H9 (cell line): ENCODE data around the gene TRIM9. TPM values are rescaled to one million over a fixed set of nuclear protein-coding genes. Genes with fewer than 3 reads are reported as not detected.

Experiments
- DNase-seq: peaks from one replicate; pipeline ENCODE4 v3.0.0-alpha.2; 2017
- H2AFZ ChIP-seq: one replicate; pipeline ENCODE4 v1.6.1; 2013; ENCODE audit warnings: mild to moderate bottlenecking, low read length, control low read depth, moderate library complexity
- H2AK5ac ChIP-seq: 2 replicates; pipeline ENCODE4 v1.6.1; 2013; ENCODE audit warnings: low read length, control low read depth, mixed read lengths; ENCODE audit not compliant: insufficient read length
- H2BK120ac ChIP-seq: one replicate; pipeline ENCODE4 v1.6.1; 2013; ENCODE audit warnings: low read depth, mild to moderate bottlenecking, low read length, control low read depth, inconsistent platforms; ENCODE audit not compliant: poor library complexity, severe bottlenecking
- H2BK12ac ChIP-seq: 2 replicates; pipeline ENCODE4 v1.6.1; 2013; ENCODE audit warnings: low read length, control low read depth, mixed read lengths, low read depth; ENCODE audit not compliant: insufficient read length
- H2BK15ac ChIP-seq: 2 replicates; pipeline ENCODE4 v1.6.1; 2013; ENCODE audit warnings: low read depth, low read length, control low read depth
- H2BK20ac ChIP-seq: one replicate; pipeline ENCODE4 v1.6.1; 2013; ENCODE audit warnings: low read depth, mild to moderate bottlenecking, low read length, control low read depth, inconsistent platforms; ENCODE audit not compliant: poor library complexity, severe bottlenecking
- H2BK5ac ChIP-seq: 2 replicates; pipeline ENCODE4 v1.6.1; 2013; ENCODE audit warnings: low read length, control low read depth, mixed read lengths; ENCODE audit not compliant: insufficient read length
- H3K14ac ChIP-seq: 2 replicates; pipeline ENCODE4 v1.6.1; 2013; ENCODE audit warnings: low read length, control low read depth; ENCODE audit not compliant: insufficient read depth
- H3K18ac ChIP-seq: 2 replicates; pipeline ENCODE4 v1.6.1; 2013; ENCODE audit warnings: low read depth, mild to moderate bottlenecking, mixed read lengths, low read length, control low read depth; ENCODE audit not compliant: insufficient read length
- H3K23ac ChIP-seq: 2 replicates; pipeline ENCODE4 v1.6.1; 2013; ENCODE audit warnings: low read length, control low read depth, mixed read lengths, low read depth; ENCODE audit not compliant: insufficient read length
- H3K23me2 ChIP-seq: 2 replicates; pipeline ENCODE4 v1.6.1; 2013; ENCODE audit warnings: low read depth, mild to moderate bottlenecking, mixed read lengths, low read length, control low read depth; ENCODE audit not compliant: insufficient read length, poor library complexity, severe bottlenecking
- H3K27ac ChIP-seq: 2 replicates; pipeline ENCODE4 v1.5.1; 2013; ENCODE audit warnings: low read length, control low read depth, mixed read lengths, low read depth; ENCODE audit not compliant: insufficient read length
- H3K27me3 ChIP-seq: 2 replicates; pipeline ENCODE4 v1.6.1; 2013; ENCODE audit warnings: low read length, control low read depth, inconsistent platforms; ENCODE audit not compliant: insufficient read depth
- H3K4ac ChIP-seq: 2 replicates; pipeline ENCODE4 v1.6.1; 2013; ENCODE audit warnings: low read depth, mild to moderate bottlenecking, control low read depth, inconsistent platforms, low read length, moderate library complexity
- H3K4me1 ChIP-seq: 2 replicates; pipeline ENCODE4 v1.6.1; 2013; ENCODE audit warnings: low read length, control low read depth, inconsistent platforms; ENCODE audit not compliant: insufficient read depth
- H3K4me2 ChIP-seq: 2 replicates; pipeline ENCODE4 v1.6.1; 2013; ENCODE audit warnings: low read length, control low read depth, mixed read lengths; ENCODE audit not compliant: insufficient read length, insufficient read depth
- H3K56ac ChIP-seq: 2 replicates; pipeline ENCODE4 v1.6.1; 2013; ENCODE audit warnings: low read depth, mild to moderate bottlenecking, mixed read lengths, low read length, control low read depth; ENCODE audit not compliant: insufficient read length
- H3K79me1 ChIP-seq: 2 replicates; pipeline ENCODE4 v1.6.1; 2013; ENCODE audit warnings: low read depth, mild to moderate bottlenecking, moderate library complexity, low read length, control low read depth, inconsistent platforms; ENCODE audit not compliant: insufficient read depth, poor library complexity, severe bottlenecking
- H3K79me2 ChIP-seq: 2 replicates; pipeline ENCODE4 v1.6.1; 2013; ENCODE audit warnings: low read length, control low read depth, inconsistent platforms; ENCODE audit not compliant: insufficient read depth
- H3K9ac ChIP-seq: 2 replicates; pipeline ENCODE4 v1.6.1; 2013; ENCODE audit warnings: low read length, control low read depth, mixed read lengths; ENCODE audit not compliant: insufficient read length; ENCODE audit errors: extremely low read depth
- H3K9me3 ChIP-seq: one replicate; pipeline ENCODE4 v1.6.1; 2013; ENCODE audit warnings: low read depth, low read length, inconsistent platforms; ENCODE audit not compliant: control insufficient read depth
- H3T11ph ChIP-seq: one replicate; pipeline ENCODE4 v1.6.1; 2013; ENCODE audit warnings: mild to moderate bottlenecking, low read length, control low read depth, inconsistent platforms
- H4K20me1 ChIP-seq: one replicate; pipeline ENCODE4 v1.6.1; 2013; ENCODE audit not compliant: control insufficient read depth, insufficient read length, insufficient read depth
- H4K5ac ChIP-seq: 2 replicates; pipeline ENCODE4 v1.6.1; 2013; ENCODE audit warnings: low read depth, mild to moderate bottlenecking, mixed read lengths, low read length, control low read depth; ENCODE audit not compliant: insufficient read length
- H4K8ac ChIP-seq: replicated peaks from 2 replicates; pipeline ENCODE4 v1.6.1; 2013; ENCODE audit warnings: low read length, control low read depth, mixed read lengths, low read depth; ENCODE audit not compliant: insufficient read length
- H4K91ac ChIP-seq: 2 replicates; pipeline ENCODE4 v1.6.1; 2013; ENCODE audit warnings: low read depth, mild to moderate bottlenecking, moderate library complexity, mixed read lengths, low read length, control low read depth; ENCODE audit not compliant: insufficient read length
- H3K27ac Mint-ChIP-seq, 3 experiments: 2 replicates in 2 of 3; 3 replicates in 1 of 3; pipeline ENCODE4 v1.8.0; 2020 to 2021; ENCODE audit warnings: mixed read lengths in 3 of 3, mild to moderate bottlenecking in 1 of 3, moderate library complexity in 1 of 3
- H3K27me3 Mint-ChIP-seq: 2 replicates; pipeline ENCODE4 v1.8.0; 2021; ENCODE audit warnings: low read depth, mild to moderate bottlenecking, moderate library complexity, mixed read lengths
- H3K36me3 Mint-ChIP-seq, 3 experiments: 2 replicates in 2 of 3; 3 replicates in 1 of 3; pipeline ENCODE4 v1.8.0; 2020 to 2021; ENCODE audit warnings: low read depth in 3 of 3, mixed read lengths in 3 of 3; ENCODE audit not compliant: insufficient read depth in 1 of 3
- H3K4me1 Mint-ChIP-seq, 2 experiments: 2 replicates each; pipeline ENCODE4 v1.8.0; 2020; ENCODE audit warnings: mixed read lengths in 2 of 2
- H3K4me3 Mint-ChIP-seq, 2 experiments: 2 replicates in 1 of 2; 3 replicates in 1 of 2; pipeline ENCODE4 v1.8.0; 2020 to 2021; ENCODE audit warnings: mild to moderate bottlenecking in 2 of 2, mixed read lengths in 2 of 2, moderate library complexity in 1 of 2
- H3K9me3 Mint-ChIP-seq, 2 experiments: 2 replicates in 1 of 2; 3 replicates in 1 of 2; pipeline ENCODE4 v1.8.0; 2020; ENCODE audit warnings: mild to moderate bottlenecking in 2 of 2, mixed read lengths in 2 of 2, moderate library complexity in 1 of 2
- WGBS: extraction: QIAGEN DNeasy Blood & Tissue Kit; methylation state at CpG from one replicate; pipeline ENCODE4 v1.1.7; 2013; ENCODE audit warnings: missing lambda C conversion rate, low lambda C conversion rate, mixed read lengths; ENCODE audit not compliant: insufficient read length; ENCODE audit errors: extremely low coverage; 5-methylcytosine and 5-hydroxymethylcytosine counted together
- total RNA-seq: library from RNA; stranded (reverse); gene quantifications from 2 replicates; pipeline ENCODE4 v1.2.1, GENCODE V29; 2021
- TF ChIP-seq, protein P1 (sequence below): fragments of 200-600 bp; sonication (generic); conservative IDR thresholded peaks from 3 replicates; pipeline ENCODE4 v1.8.0; 2021; ENCODE audit warnings: antibody characterized with exemption, mild to moderate bottlenecking

The TRIM9 gene
- total RNA-seq, 1 experiment from 2014 or later = 0.98 TPM

DNA sequence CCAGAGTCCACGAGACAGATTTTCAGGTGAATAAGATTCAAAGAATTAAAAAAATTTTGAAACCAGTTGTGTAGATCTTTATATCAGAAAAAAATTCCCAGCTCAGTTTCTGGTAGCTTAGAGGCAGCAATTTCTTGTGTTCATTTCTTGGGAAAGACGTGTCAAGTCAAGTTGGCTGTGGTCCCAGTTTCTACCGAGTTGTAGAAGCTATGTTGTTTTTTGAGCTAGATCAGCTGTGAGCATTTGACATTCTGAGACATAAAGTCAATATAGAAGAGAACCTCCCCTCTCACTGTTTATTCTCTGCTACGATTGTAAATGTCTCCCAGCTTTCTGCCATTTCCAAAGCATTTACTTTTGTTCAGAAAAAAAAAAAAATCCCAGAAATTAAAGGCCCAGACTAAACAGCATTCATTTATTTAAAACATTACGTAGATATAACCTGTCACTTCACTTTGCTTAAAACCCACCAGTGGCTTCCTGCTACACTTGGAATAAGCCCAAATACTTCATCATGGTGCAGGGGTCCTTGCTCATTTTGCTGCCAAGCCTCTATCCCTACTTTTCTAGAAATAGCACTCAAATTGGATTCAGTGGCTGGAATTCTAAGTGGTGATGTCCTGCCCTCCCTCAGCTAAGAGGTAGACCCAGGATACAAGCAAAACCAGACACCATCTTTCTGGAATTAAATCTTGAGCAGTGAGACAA is 130.1 kb downstream of the TRIM9 start:
- Histone ChIP-seq H3K4me1 (no peaks in the 10 kb centered on the region), H4K91ac (no peak overlapping the region), H3K27me3 (no peaks in the 10 kb centered on the region), H3K4me2 (no peak overlapping the region), H3T11ph (no peak overlapping the region), H3K79me2 (no peaks in the 10 kb centered on the region), H4K8ac (no peak overlapping the region), H2AK5ac (no peak overlapping the region), H3K9me3 (no peaks in the 10 kb centered on the region), H3K79me1 (no peaks in the 10 kb centered on the region), H3K18ac (no peak overlapping the region), H4K20me1 (no peaks in the 10 kb centered on the region), H2BK12ac (no peak overlapping the region), H3K9ac (no peak overlapping the region), H3K23ac (no peak overlapping the region), H4K5ac (no peak overlapping the region), H2BK120ac (no peak overlapping the region), H2BK20ac (no peak overlapping the region), H2BK5ac (no peak overlapping the region), H2AFZ (no peak overlapping the region), H3K4ac (no peak overlapping the region), H2BK15ac (no peak overlapping the region), H3K27ac (no peak overlapping the region), H3K23me2 (no peaks in the 10 kb centered on the region), H3K56ac (no peak overlapping the region), H3K14ac (no peak overlapping the region)
- TF ChIP-seq, protein P1, sequence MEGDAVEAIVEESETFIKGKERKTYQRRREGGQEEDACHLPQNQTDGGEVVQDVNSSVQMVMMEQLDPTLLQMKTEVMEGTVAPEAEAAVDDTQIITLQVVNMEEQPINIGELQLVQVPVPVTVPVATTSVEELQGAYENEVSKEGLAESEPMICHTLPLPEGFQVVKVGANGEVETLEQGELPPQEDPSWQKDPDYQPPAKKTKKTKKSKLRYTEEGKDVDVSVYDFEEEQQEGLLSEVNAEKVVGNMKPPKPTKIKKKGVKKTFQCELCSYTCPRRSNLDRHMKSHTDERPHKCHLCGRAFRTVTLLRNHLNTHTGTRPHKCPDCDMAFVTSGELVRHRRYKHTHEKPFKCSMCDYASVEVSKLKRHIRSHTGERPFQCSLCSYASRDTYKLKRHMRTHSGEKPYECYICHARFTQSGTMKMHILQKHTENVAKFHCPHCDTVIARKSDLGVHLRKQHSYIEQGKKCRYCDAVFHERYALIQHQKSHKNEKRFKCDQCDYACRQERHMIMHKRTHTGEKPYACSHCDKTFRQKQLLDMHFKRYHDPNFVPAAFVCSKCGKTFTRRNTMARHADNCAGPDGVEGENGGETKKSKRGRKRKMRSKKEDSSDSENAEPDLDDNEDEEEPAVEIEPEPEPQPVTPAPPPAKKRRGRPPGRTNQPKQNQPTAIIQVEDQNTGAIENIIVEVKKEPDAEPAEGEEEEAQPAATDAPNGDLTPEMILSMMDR = no peak
- H3K36me3 Mint-ChIP-seq = no peaks in the 10 kb centered on the region
- DNase-seq = no peak
- H3K27ac Mint-ChIP-seq = no peak overlapping the region
- H3K4me1 Mint-ChIP-seq = no peaks in the 10 kb centered on the region
- H3K4me3 Mint-ChIP-seq = no peak overlapping the region
- WGBS = no CpG with 5 or more reads among the region's 5 CpGs
- no peaks in the 10 kb centered on the region; the same call in none of the 2 replicates for H3K27me3 Mint-ChIP-seq
- H3K9me3 Mint-ChIP-seq = no peaks in the 10 kb centered on the region
